Heart left ventricle (tissue), 16 donors: Measurements from ENCODE around the gene TXK. TPM values are rescaled to one million over a fixed set of nuclear protein-coding genes. Genes with fewer than 3 reads are reported as not detected.

ENCODE experiments used
- ATAC-seq, 4 donors: fragments of 200-7000 bp; cut with Tn5 transposase; one replicate each; pipeline ENCODE4 v1.9.1; 2020 to 2022; ENCODE audit warnings: moderate library complexity in 4 of 4, mild to moderate bottlenecking in 3 of 4, moderate number of reproducible peaks in 1 of 4
- DNase-seq, 5 donors: peaks; one replicate each; pipeline ENCODE4 v3.0.0-alpha.2; 2020
- H3K27ac ChIP-seq, 12 donors: fragments of 200-600 bp; sonication (generic) in 4 of 12; one replicate each; pipeline versions ENCODE4 v1.5.0 to v1.8.0; 2016 to 2022; ENCODE audit warnings: mild to moderate bottlenecking in 2 of 12
- H3K27me3 ChIP-seq, 9 donors: fragments of 200-600 bp; sonication (generic) in 2 of 9; one replicate each; pipeline versions ENCODE4 v1.5.1 to v1.8.0; 2016 to 2022; ENCODE audit warnings: mild to moderate bottlenecking in 3 of 9
- H3K36me3 ChIP-seq, 9 donors: fragments of 200-600 bp; sonication (generic) in 2 of 9; one replicate each; pipeline versions ENCODE4 v1.5.0 to v1.8.0; 2018 to 2022; ENCODE audit warnings: mild to moderate bottlenecking in 2 of 9
- H3K4me1 ChIP-seq, 12 donors: fragments of 200-600 bp; sonication (generic) in 4 of 12; one replicate each; pipeline versions ENCODE4 v1.5.0 to v1.8.0; 2016 to 2022; ENCODE audit warnings: mild to moderate bottlenecking in 3 of 12
- H3K4me3 ChIP-seq, 12 donors: fragments of 200-600 bp; sonication (generic) in 4 of 12; one replicate each; pipeline versions ENCODE4 v1.5.0 to v1.8.0; 2017 to 2022; ENCODE audit warnings: mild to moderate bottlenecking in 9 of 12, moderate library complexity in 4 of 12
- H3K9me3 ChIP-seq, 12 donors: fragments of 200-600 bp; sonication (generic) in 4 of 12; one replicate each; pipeline versions ENCODE4 v1.5.0 to v1.8.0; 2016 to 2022; ENCODE audit warnings: mild to moderate bottlenecking in 1 of 12
- CTCF ChIP-seq, 12 donors: fragments of 200-600 bp; sonication (generic) in 4 of 12; IDR thresholded peaks; one replicate each; pipeline versions ENCODE4 v1.5.0 to v1.8.0; 2018 to 2022; ENCODE audit warnings: antibody characterized with exemption in 12 of 12, mild to moderate bottlenecking in 5 of 12
- POLR2A ChIP-seq, 2 donors: fragments of 450-650 bp; IDR thresholded peaks; one replicate each; pipeline ENCODE4 v1.6.1; 2017; ENCODE audit warnings: antibody characterized with exemption in 2 of 2, mild to moderate bottlenecking in 2 of 2, moderate library complexity in 2 of 2
- WGBS, 4 donors: extraction: QIAGEN DNeasy Blood & Tissue Kit in 2 of 4; methylation state at CpG; one replicate each; pipeline versions ENCODE4 v1.1.5 to v1.1.7; 2013 to 2018; 5-methylcytosine and 5-hydroxymethylcytosine counted together
- intact Hi-C, 10 donors: fragments of 100-400 bp; cut with DNase I; formaldehyde crosslinking; loops; one replicate each; pipeline versions ENCODE4 v1.11.1 to v1.14.2; 2022
- polyA plus RNA-seq, 2 donors: library from polyadenylated mRNA; stranded (reverse); fragments of 200-250 nt; gene quantifications; one replicate each; pipeline ENCODE4 v1.2.3, GENCODE V29; 2013
- total RNA-seq, 9 donors: library from RNA; depleted of rRNA in 2 of 9; stranded (reverse); fragments of >200 nt in 2 of 9; fragmentation: NEBNext Ultra II Directional in 3 of 9; extraction: Animal tissue kit (Norgen Biotek cat#: 25700) in 3 of 9; gene quantifications; one replicate each; pipeline versions ENCODE4 v1.1.0 to v1.2.4, GENCODE V29; 2016 to 2023
- donor health status: ischemic (EF 13 %, LVEDD 7.1; RV severe dilation, severe dysfunction).
- donor health status: healthy with polysubstance abuse.
- donor health status: DM: no; HTN: yes; CAD: no.
- donor health status: DM: no; HTN: no; CAD: no.
- donor health status: ischemic (EF 25% LVEDD 6.9; RV normal size, moderate dysfunction).
- donor health status: ischemic (EF 25% LVEDD 5.7; RV mildly dilated, moderate dysfunction).
- donor health status: healthy.
- donor health status: DM: yes; HTN: yes; CAD: no.
- donor health status: ischemic (EF 35%, LVEDD 5.7; RV mildly dilated, moderate dysfunction).
- donor health status: nonischemic (EF 11% LVEDD 7.7; RV severe dilation, severe dysfunction).
- donor health status: DM: yes; HTN: yes; CAD: no.
- donor health status: PGD.
- donor health status: ischemic (EF 29% LVEDD 5.4; RV normal size, mild dysfunction).
- donor health status: nonischemic (EF 23%, LVEDD 6.1; RV moderate dilation, normal function).

Gene TXK
- total and polyA plus RNA-seq, 11 donors, result 0.18 to 3.3 (median 0.51) TPM; not detected in 1

GRCh38 chr4:48103483-48104139, 30.4 kb downstream of the TXK start:
- H3K27ac ChIP-seq, result no peak overlapping the region
- no peaks in the 10 kb centered on the region for H3K4me1 ChIP-seq
- H3K9me3 ChIP-seq, result no peaks in the 10 kb centered on the region
- intact Hi-C loops, result no loop called here
- TF ChIP-seq CTCF (IDR thresholded peaks at IDR 0.05), result no peak
- TF ChIP-seq POLR2A (IDR thresholded peaks at IDR 0.05), result no peak
- WGBS, 4 donors, result 92 to 96% (median 93%) methylated on average over 3 of the region's 3 CpGs
- no peaks in the 10 kb centered on the region for H3K27me3 ChIP-seq
- no peaks in the 10 kb centered on the region for H3K36me3 ChIP-seq
- ATAC-seq (no peak), DNase-seq (no peak)
- no peak overlapping the region for H3K4me3 ChIP-seq

- DNase-seq (no peak), ATAC-seq (no peak)
- intact Hi-C loops, result no loop called here
- no peak for TF ChIP-seq CTCF (IDR thresholded peaks at IDR 0.05)
- no peak for TF ChIP-seq POLR2A (IDR thresholded peaks at IDR 0.05)
- Histone ChIP-seq H3K36me3 (no peaks in the 10 kb centered on the region), H3K27me3 (no peaks in the 10 kb centered on the region), H3K9me3 (no peaks in the 10 kb centered on the region), H3K4me1 (no peaks in the 10 kb centered on the region), H3K27ac (no peak overlapping the region), H3K4me3 (no peak overlapping the region)
- WGBS, 4 donors, result 79 to 91% (median 82%) methylated on average over 3 of the region's 3 CpGs
Observed at GRCh38 chr4:48102303-48102702, 31.7 kb downstream of the TXK start.

- no peaks in the 10 kb centered on the region for H3K36me3 ChIP-seq
- intact Hi-C loops, result no loop called here
- 63 to 93% (median 67%) methylated on average over 1 of the region's 1 CpG for WGBS, 4 donors
- TF ChIP-seq CTCF (IDR thresholded peaks at IDR 0.05), result no peak
- TF ChIP-seq POLR2A (IDR thresholded peaks at IDR 0.05), result no peak
- H3K27ac ChIP-seq, result no peak overlapping the region
- H3K27me3 ChIP-seq, result peaks cover 0 to 2% (median 0%) of the 10 kb centered on the region in 9 donors
- no peak for DNase-seq
- no peaks in the 10 kb centered on the region for H3K9me3 ChIP-seq
- H3K4me3 ChIP-seq, result no peak overlapping the region
- no peaks in the 10 kb centered on the region for H3K4me1 ChIP-seq
- no peak for ATAC-seq
Observed at GRCh38 chr4:48100256-48100655, 33.8 kb downstream of the TXK start.

- Histone ChIP-seq H3K27ac (no peak overlapping the region), H3K36me3 (peaks cover 0 to 7% (median 0%) of the 10 kb centered on the region in 9 donors), H3K9me3 (no peaks in the 10 kb centered on the region), H3K4me3 (no peak overlapping the region), H3K27me3 (peaks cover 0 to 7% (median 0%) of the 10 kb centered on the region in 9 donors), H3K4me1 (no peaks in the 10 kb centered on the region)
- DNase-seq, result no peak
- ATAC-seq, result no peak
- intact Hi-C loops, result no loop called here
- no peak for TF ChIP-seq POLR2A (IDR thresholded peaks at IDR 0.05)
- TF ChIP-seq CTCF (IDR thresholded peaks at IDR 0.05), result no peak
- WGBS, 4 donors, result 69 to 79% (median 74%) methylated on average over 2 of the region's 2 CpGs
Observed at GRCh38 chr4:48095441-48095840, 38.6 kb downstream of the TXK start.
